Glutamatergic neuron (in vitro differentiated cells): Measurements from ENCODE around the gene JARID2. TPM values are rescaled to one million over a fixed set of nuclear protein-coding genes. Genes with fewer than 3 reads are reported as not detected.

Experiments
- DNase-seq: peaks from one replicate; pipeline ENCODE4 v3.0.0; 2022
- H3K27ac Mint-ChIP-seq: one replicate; pipeline ENCODE4 v1.8.0; 2020; ENCODE audit warnings: mild to moderate bottlenecking, mixed read lengths, inconsistent platforms; ENCODE audit not compliant: unreplicated experiment
- H3K27me3 Mint-ChIP-seq: one replicate; pipeline ENCODE4 v1.8.0; 2020; ENCODE audit warnings: mild to moderate bottlenecking, moderate library complexity, mixed read lengths, inconsistent platforms; ENCODE audit not compliant: unreplicated experiment
- H3K36me3 Mint-ChIP-seq: one replicate; pipeline ENCODE4 v1.8.0; 2020; ENCODE audit warnings: mild to moderate bottlenecking, mixed read lengths, inconsistent platforms; ENCODE audit not compliant: unreplicated experiment
- H3K4me1 Mint-ChIP-seq: one replicate; pipeline ENCODE4 v1.8.0; 2020; ENCODE audit warnings: mild to moderate bottlenecking, low read depth, mixed read lengths, inconsistent platforms; ENCODE audit not compliant: unreplicated experiment
- H3K4me3 Mint-ChIP-seq: one replicate; pipeline ENCODE4 v1.8.0; 2020; ENCODE audit warnings: mild to moderate bottlenecking, mixed read lengths, inconsistent platforms; ENCODE audit not compliant: unreplicated experiment
- H3K9me3 Mint-ChIP-seq: one replicate; pipeline ENCODE4 v1.8.0; 2020; ENCODE audit warnings: mild to moderate bottlenecking, moderate library complexity, mixed read lengths, inconsistent platforms; ENCODE audit not compliant: unreplicated experiment
- CTCF ChIP-seq: fragments of 200-600 bp; sonication (generic); IDR thresholded peaks from one replicate; pipeline ENCODE4 v1.5.0; 2021; ENCODE audit not compliant: partially characterized antibody, unreplicated experiment
- total RNA-seq: library from RNA; stranded (reverse); fragmentation: NEBNext Ultra II Directional; extraction: Animal tissue kit (Norgen Biotek cat#: 25700); gene quantifications from one replicate; pipeline ENCODE4 v1.2.1, GENCODE V29; 2021; ENCODE audit not compliant: unreplicated experiment

Gene JARID2
- total RNA-seq, 1 donor from 2014 or later, result 83.8 TPM

GRCh38 chr6:15330174-15330944, 84.5 kb downstream of the JARID2 start:
- H3K9me3 Mint-ChIP-seq, result peaks cover 8% of the 10 kb centered on the region
- no peak overlapping the region for H3K4me3 Mint-ChIP-seq
- H3K27me3 Mint-ChIP-seq, result peaks cover 4% of the 10 kb centered on the region
- peaks cover 76% of the 10 kb centered on the region for H3K4me1 Mint-ChIP-seq
- no peak for DNase-seq
- TF ChIP-seq CTCF, result no peak
- no peaks in the 10 kb centered on the region for H3K36me3 Mint-ChIP-seq
- H3K27ac Mint-ChIP-seq, result peak overlapping the region; percentile 15

DNA sequence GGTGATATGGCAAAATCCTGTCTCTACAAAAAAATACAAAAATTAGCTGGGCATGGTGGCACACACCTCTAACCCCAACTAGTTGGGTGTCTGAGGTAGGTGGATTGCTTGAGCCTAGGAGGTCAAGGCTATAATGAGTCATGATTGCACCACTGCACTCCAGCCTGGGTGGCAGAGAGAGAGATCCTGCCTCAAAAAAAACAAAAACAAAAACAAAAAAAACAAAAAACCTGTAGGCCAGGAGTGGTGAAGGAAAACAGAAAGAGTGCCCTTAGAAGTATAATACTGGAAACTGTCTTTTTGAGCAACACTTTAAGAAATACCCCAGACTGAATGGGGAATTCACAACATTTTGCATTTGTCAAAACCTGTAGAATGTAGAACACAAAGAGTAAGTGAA, 85.3 kb downstream of the JARID2 start:
- H3K27ac Mint-ChIP-seq, result no peak overlapping the region
- peaks cover 79% of the 10 kb centered on the region for H3K4me1 Mint-ChIP-seq
- peaks cover 4% of the 10 kb centered on the region for H3K27me3 Mint-ChIP-seq
- no peak for DNase-seq
- H3K9me3 Mint-ChIP-seq, result peaks cover 7% of the 10 kb centered on the region
- H3K4me3 Mint-ChIP-seq, result no peak overlapping the region
- no peaks in the 10 kb centered on the region for H3K36me3 Mint-ChIP-seq
- TF ChIP-seq CTCF, result no peak

DNA sequence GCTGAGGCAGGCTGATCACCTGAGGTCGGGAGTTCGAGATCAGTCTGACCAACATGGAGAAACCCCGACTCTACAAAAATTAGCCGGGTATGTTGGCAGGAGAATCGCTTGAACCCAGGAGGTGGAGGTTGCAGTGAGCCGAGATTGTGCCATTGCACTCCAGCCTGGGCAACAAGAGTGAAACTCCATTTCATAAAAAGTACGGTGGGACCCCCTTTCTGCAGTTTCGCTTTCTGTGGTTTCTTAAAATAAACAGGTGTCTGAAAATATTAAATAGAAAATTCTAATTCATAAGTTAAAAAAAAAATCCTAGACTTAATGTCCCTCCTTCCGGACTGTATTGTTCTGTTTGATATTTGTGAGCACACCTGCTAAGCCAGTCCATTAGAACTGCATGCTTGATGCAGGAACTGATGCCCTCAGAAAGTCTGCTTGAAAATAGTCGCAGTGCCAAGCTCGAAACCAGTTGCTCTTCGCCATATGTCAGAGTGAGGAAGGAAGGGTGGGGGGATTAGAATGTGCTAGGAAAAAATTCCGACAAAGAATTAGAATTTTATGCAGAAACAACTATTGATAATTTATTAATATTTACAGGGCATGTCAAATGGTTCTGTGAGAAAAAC, 85.9 kb downstream of the JARID2 start:
- Mint-ChIP-seq H3K27me3 (peaks cover 4% of the 10 kb centered on the region), H3K9me3 (peaks cover 7% of the 10 kb centered on the region), H3K4me3 (no peak overlapping the region), H3K36me3 (no peaks in the 10 kb centered on the region), H3K27ac (no peak overlapping the region), H3K4me1 (peaks cover 80% of the 10 kb centered on the region)
- no peak for DNase-seq
- TF ChIP-seq CTCF, result no peak

- Mint-ChIP-seq H3K4me3 (no peak overlapping the region), H3K27ac (peak overlapping the region; percentile 70), H3K27me3 (peaks cover 3% of the 10 kb centered on the region), H3K9me3 (peaks cover 4% of the 10 kb centered on the region), H3K36me3 (no peaks in the 10 kb centered on the region), H3K4me1 (peaks cover 80% of the 10 kb centered on the region)
- DNase-seq, result no peak
- TF ChIP-seq CTCF, result no peak
Measured at GRCh38 chr6:15332446-15332845, 86.6 kb downstream of the JARID2 start.

DNA sequence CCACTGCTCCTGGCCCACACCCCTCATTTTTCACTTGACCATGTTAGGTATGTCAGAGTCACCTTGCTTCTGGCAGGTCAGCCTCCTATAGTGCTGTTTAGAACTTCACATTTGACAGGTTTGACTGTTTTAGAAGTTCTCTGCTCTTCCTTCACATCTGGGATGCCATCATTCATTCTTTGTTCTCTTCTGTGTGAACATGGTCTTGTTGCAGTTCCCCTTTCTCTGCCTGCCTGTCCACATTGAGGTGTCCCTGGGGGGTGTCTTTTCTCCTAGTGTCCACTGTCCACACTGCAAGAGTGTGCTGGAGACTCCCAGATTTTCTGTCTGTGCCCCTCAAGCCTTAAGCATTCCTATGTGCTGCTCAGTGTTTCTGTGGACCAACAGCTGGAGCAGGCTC, 89.5 kb downstream of the JARID2 start:
- peaks cover 4% of the 10 kb centered on the region for H3K27me3 Mint-ChIP-seq
- no peak overlapping the region for H3K4me3 Mint-ChIP-seq
- TF ChIP-seq CTCF, result no peak
- peaks cover 7% of the 10 kb centered on the region for H3K9me3 Mint-ChIP-seq
- H3K27ac Mint-ChIP-seq, result peak overlapping the region; percentile 83
- H3K4me1 Mint-ChIP-seq, result peaks cover 71% of the 10 kb centered on the region
- no peaks in the 10 kb centered on the region for H3K36me3 Mint-ChIP-seq
- no peak for DNase-seq
